Urothelium cell line (cell line): ENCODE results near the gene SPAG4.

ENCODE experiments used
- DNase-seq: peaks from one replicate; pipeline ENCODE4 v3.0.0; 2011; ENCODE audit warnings: low spot score, mixed read lengths
- FAIRE-seq: peaks from 2 replicates; lab custom pipeline; 2011; peaks lifted over from hg19 to GRCh38; lab: Jason Lieb, UNC

SPAG4 gene

GRCh38 chr20:35598899-35599775 lies 16.5 kb upstream of the SPAG4 start:
- DNase-seq (peak; percentile 3), FAIRE-seq (no peak)

GRCh38 chr20:35599776-35600120 lies 15.9 kb upstream of the SPAG4 start:
- no peak for FAIRE-seq
- no peak for DNase-seq

GRCh38 chr20:35600176-35600992 lies 15.2 kb upstream of the SPAG4 start:
- no peak for DNase-seq
- no peak for FAIRE-seq

- FAIRE-seq = no peak
These were observed 14.3 kb upstream of the SPAG4 start for GRCh38 chr20:35600993-35601973.

GRCh38 chr20:35601990-35602389 lies 13.6 kb upstream of the SPAG4 start:
- DNase-seq (no peak), FAIRE-seq (no peak)

More at GRCh38 chr20:35600993-35601973, 14.3 kb upstream of the SPAG4 start:
- DNase-seq = peak; percentile 35

GRCh38 chr20:35602851-35603495 lies 12.7 kb upstream of the SPAG4 start:
- FAIRE-seq (no peak), DNase-seq (peak; percentile 2)

GRCh38 chr20:35603695-35604448 lies 11.8 kb upstream of the SPAG4 start:
- no peak for FAIRE-seq

GRCh38 chr20:35604449-35604747 lies 11.2 kb upstream of the SPAG4 start:
- peak; percentile 4 for DNase-seq
- no peak for FAIRE-seq

More at GRCh38 chr20:35603695-35604448, 11.8 kb upstream of the SPAG4 start:
- DNase-seq = peak; percentile 4

GRCh38 chr20:35606127-35606526 lies 9.5 kb upstream of the SPAG4 start:
- FAIRE-seq (no peak), DNase-seq (no peak)

- FAIRE-seq = no peak
- DNase-seq = no peak
These were observed 8.5 kb upstream of the SPAG4 start for GRCh38 chr20:35607003-35607735.

- FAIRE-seq (no peak), DNase-seq (no peak)
These were observed 4.7 kb upstream of the SPAG4 start for GRCh38 chr20:35610833-35611427.

- FAIRE-seq (no peak), DNase-seq (no peak)
These were observed 4.1 kb upstream of the SPAG4 start for GRCh38 chr20:35611482-35611881.

GRCh38 chr20:35616465-35617396 lies 1.1 kb downstream of the SPAG4 start:
- DNase-seq = peak; percentile 61

GRCh38 chr20:35617397-35618262 lies 2.0 kb downstream of the SPAG4 start:
- DNase-seq (peak; percentile 80), FAIRE-seq (no peak)

More at GRCh38 chr20:35616465-35617396, 1.1 kb downstream of the SPAG4 start:
- FAIRE-seq = no peak

- no peak for FAIRE-seq
- peak; percentile 36 for DNase-seq
These were observed 2.9 kb downstream of the SPAG4 start for GRCh38 chr20:35618263-35619131.
